Fibroblast of lung (primary cell): ENCODE results near the gene IGHMBP2.

Experiments used
- EZH2 ChIP-seq: IDR thresholded peaks from 2 replicates; pipeline ENCODE4 v1.5.1; 2012; ENCODE audit warnings: low read length, control low read depth, mild to moderate bottlenecking; ENCODE audit errors: missing control alignments
- TF ChIP-seq, protein P1 (sequence below), 2 donors: IDR thresholded peaks in 1 of 2; conservative IDR thresholded peaks in 1 of 2; 1 replicate in 1 of 2; 2 replicates in 1 of 2; pipeline ENCODE4 v1.5.1; 2011 to 2012; ENCODE audit warnings: low read length in 2 of 2, control low read depth in 1 of 2, inconsistent platforms in 1 of 2, low read depth in 1 of 2, mild to moderate bottlenecking in 1 of 2

DNA sequence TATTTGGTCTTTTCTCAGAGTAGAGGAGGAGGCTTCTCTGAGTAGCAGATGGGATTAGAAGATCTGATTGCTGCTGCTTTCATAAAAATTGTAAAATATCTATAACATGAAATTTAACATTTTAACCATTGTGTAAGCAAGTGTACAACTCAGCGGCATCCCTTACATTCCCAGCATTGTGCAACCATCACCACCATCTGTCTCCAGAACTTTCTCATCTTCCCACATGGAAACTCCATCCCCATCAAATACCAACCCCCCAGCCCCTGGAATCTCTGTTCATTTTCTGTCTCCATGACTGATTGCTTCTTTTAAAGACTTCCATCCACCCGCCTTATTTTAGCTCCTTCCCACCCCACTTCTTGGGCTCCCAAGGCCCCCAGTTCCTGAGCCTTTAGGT lies 44.8 kb downstream of the IGHMBP2 start:
- TF ChIP-seq, protein P1, sequence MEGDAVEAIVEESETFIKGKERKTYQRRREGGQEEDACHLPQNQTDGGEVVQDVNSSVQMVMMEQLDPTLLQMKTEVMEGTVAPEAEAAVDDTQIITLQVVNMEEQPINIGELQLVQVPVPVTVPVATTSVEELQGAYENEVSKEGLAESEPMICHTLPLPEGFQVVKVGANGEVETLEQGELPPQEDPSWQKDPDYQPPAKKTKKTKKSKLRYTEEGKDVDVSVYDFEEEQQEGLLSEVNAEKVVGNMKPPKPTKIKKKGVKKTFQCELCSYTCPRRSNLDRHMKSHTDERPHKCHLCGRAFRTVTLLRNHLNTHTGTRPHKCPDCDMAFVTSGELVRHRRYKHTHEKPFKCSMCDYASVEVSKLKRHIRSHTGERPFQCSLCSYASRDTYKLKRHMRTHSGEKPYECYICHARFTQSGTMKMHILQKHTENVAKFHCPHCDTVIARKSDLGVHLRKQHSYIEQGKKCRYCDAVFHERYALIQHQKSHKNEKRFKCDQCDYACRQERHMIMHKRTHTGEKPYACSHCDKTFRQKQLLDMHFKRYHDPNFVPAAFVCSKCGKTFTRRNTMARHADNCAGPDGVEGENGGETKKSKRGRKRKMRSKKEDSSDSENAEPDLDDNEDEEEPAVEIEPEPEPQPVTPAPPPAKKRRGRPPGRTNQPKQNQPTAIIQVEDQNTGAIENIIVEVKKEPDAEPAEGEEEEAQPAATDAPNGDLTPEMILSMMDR (conservative IDR thresholded peaks at IDR 0.05 in 1 of 2, IDR thresholded peaks at IDR 0.05 in 1 of 2; ENCODE audit: low read depth in 1 of 2, low read length in 2 of 2) = no peak
- TF ChIP-seq EZH2 = no peak
